ENCODE measurements around the gene CEP112.

The CEP112 gene

DNA sequence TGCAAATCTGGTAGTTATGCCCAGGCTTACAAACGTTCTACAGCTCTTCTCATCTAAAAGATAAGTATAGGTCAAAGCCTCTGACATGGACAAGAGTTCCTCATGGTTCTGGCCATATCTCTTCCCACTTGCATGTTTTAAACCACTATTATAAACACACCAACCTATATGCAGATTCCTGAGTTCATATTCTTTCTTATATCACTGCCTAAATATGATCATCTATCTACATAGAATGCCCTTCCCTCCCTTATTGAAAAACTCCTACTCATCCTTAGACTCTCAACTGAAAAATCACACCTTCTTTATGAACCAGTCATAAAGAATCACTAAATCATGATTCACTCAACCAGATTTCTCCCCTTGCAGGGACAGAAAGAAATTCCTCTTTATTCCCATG, 128.2 kb downstream of the CEP112 start:
- H3K27me3 ChIP-seq (ENCODE audit: control insufficient read depth, insufficient read depth, low read length): no peaks in the 10 kb centered on the region
- H3K36me3 ChIP-seq (ENCODE audit: control insufficient read depth, insufficient read depth, low read length): no peaks in the 10 kb centered on the region
- H3K9ac ChIP-seq (ENCODE audit: low read depth, low read length): no peak overlapping the region

DNA sequence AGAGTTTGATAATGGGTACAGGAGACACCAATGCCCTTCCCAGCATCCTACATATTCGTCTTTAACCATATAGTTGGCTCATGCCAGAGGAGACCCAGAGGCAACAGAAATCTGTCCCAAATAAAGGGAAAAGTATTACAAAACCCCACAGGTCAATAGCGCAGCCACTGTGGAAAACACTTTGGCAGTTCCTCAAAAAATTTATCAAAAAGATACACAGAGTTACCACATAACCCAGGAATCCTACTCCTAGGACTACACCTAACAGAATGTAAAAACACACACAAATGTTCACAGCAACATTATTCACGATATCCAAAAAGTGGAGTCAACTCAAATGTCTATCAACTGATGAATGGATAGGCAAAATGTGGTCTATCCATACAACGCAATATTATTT, 135.8 kb downstream of the CEP112 start:
- H3K36me3 ChIP-seq (ENCODE audit: control insufficient read depth, insufficient read depth, low read length): no peaks in the 10 kb centered on the region
- H3K4me1 ChIP-seq (ENCODE audit: control insufficient read depth, insufficient read depth, low read length): no peaks in the 10 kb centered on the region
- no peak overlapping the region for H3K9ac ChIP-seq (ENCODE audit: low read depth, low read length)

More for the DNA sequence above, 128.2 kb downstream of the CEP112 start:
- Histone ChIP-seq H3K4me1 (ENCODE audit: control insufficient read depth, insufficient read depth, low read length) (no peaks in the 10 kb centered on the region), H3K27ac (ENCODE audit: low read depth, low read length) (no peak overlapping the region), H3K9me3 (ENCODE audit: control insufficient read depth, insufficient read depth, low read length) (no peaks in the 10 kb centered on the region), H3K4me3 (ENCODE audit: low read depth, low read length) (no peak overlapping the region)

DNA sequence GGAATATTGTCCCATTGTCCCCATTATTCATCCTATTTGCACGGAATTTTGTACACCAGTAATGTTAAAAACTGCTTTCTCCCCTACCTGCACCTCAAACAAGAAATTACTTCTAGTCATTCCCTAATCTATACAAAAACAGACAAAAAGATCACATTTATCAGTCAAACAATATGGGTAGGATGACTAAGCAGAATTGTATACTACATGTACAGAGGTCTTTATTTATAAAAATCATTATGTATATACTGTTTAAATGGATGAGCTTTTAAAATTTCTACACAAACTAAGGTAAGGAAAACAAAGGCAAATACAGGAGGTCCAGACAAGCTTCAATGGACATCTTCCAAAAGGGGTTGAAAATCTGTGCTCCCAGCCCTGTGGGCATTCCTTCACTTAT, 137.7 kb downstream of the CEP112 start:
- no peak overlapping the region for H3K9ac ChIP-seq (ENCODE audit: low read depth, low read length)
- no peak overlapping the region for H3K4me3 ChIP-seq (ENCODE audit: low read depth, low read length)
- no peaks in the 10 kb centered on the region for H3K27me3 ChIP-seq (ENCODE audit: control insufficient read depth, insufficient read depth, low read length)
- no peaks in the 10 kb centered on the region for H3K36me3 ChIP-seq (ENCODE audit: control insufficient read depth, insufficient read depth, low read length)
- H3K27ac ChIP-seq (ENCODE audit: low read depth, low read length): no peak overlapping the region
- H3K4me1 ChIP-seq (ENCODE audit: control insufficient read depth, insufficient read depth, low read length): no peaks in the 10 kb centered on the region
- H3K9me3 ChIP-seq (ENCODE audit: control insufficient read depth, insufficient read depth, low read length): no peaks in the 10 kb centered on the region

More for the DNA sequence above, 135.8 kb downstream of the CEP112 start:
- Histone ChIP-seq H3K4me3 (ENCODE audit: low read depth, low read length) (no peak overlapping the region), H3K27ac (ENCODE audit: low read depth, low read length) (no peak overlapping the region), H3K27me3 (ENCODE audit: control insufficient read depth, insufficient read depth, low read length) (no peaks in the 10 kb centered on the region), H3K9me3 (ENCODE audit: control insufficient read depth, insufficient read depth, low read length) (no peaks in the 10 kb centered on the region)

DNA sequence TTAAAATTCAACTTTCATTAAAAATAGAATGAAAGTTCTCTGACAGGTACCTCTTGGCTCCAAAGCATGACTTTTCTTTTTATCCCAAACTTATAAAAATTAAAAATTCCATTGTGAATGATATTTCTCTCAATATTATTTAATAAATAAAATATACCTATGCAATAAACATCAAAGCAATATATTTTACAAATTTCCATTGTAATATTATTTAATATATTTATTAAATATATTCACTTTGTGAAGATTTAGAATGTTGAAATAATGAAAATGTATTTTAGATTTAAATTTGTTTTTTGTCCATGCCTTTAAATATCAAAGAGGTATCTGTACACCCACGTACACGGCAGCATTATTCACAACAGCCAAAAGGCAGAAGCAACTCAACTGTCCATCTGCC, 147.8 kb downstream of the CEP112 start:
- H3K4me3 ChIP-seq (ENCODE audit: low read depth, low read length): no peak overlapping the region
- H3K9me3 ChIP-seq (ENCODE audit: control insufficient read depth, insufficient read depth, low read length): no peaks in the 10 kb centered on the region
- no peak overlapping the region for H3K9ac ChIP-seq (ENCODE audit: low read depth, low read length)
- H3K36me3 ChIP-seq (ENCODE audit: control insufficient read depth, insufficient read depth, low read length): no peaks in the 10 kb centered on the region
- no peaks in the 10 kb centered on the region for H3K27me3 ChIP-seq (ENCODE audit: control insufficient read depth, insufficient read depth, low read length)
- H3K4me1 ChIP-seq (ENCODE audit: control insufficient read depth, insufficient read depth, low read length): no peaks in the 10 kb centered on the region
- no peak overlapping the region for H3K27ac ChIP-seq (ENCODE audit: low read depth, low read length)

DNA sequence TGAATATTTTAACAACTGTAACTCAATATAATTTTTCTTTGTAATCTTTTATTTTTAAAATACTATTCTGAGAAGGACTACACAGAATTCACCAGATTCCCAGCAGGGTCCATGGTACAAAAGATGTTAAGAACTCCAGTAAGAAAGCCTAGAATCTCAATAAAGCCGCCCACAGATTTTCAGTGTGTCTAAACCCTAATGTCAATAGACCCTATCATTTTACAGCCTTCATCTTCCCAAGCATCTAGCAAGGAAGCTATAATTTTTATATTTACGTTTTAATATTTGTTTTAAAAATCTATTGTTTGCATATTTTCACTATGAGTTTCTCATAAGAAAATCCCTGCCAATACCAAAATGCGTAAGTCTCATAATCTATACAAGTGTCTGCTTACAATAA, 148.5 kb downstream of the CEP112 start:
- Histone ChIP-seq H3K4me1 (ENCODE audit: control insufficient read depth, insufficient read depth, low read length) (no peaks in the 10 kb centered on the region), H3K36me3 (ENCODE audit: control insufficient read depth, insufficient read depth, low read length) (no peaks in the 10 kb centered on the region), H3K4me3 (ENCODE audit: low read depth, low read length) (no peak overlapping the region), H3K9me3 (ENCODE audit: control insufficient read depth, insufficient read depth, low read length) (no peaks in the 10 kb centered on the region), H3K9ac (ENCODE audit: low read depth, low read length) (no peak overlapping the region), H3K27me3 (ENCODE audit: control insufficient read depth, insufficient read depth, low read length) (no peaks in the 10 kb centered on the region), H3K27ac (ENCODE audit: low read depth, low read length) (no peak overlapping the region)

DNA sequence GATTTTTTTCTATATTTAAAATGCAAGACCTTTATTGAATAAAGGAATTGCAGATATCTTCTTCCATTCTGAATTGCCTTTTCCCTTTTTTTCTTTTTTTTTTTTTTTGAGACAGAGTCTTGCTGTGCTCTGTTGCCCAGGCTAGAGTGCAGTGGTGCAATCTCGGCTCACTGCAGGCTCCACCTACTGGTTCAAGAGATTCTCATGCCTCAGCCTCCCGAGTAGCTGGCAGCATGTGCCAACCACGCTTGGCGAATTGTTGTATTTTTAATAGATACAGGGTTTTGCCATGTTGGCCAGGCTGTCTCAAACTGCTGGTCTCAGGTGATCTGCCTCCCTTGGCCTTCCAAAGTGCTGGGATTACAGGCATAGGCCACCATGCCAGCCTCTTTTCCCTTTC, 151.5 kb downstream of the CEP112 start:
- H3K9ac ChIP-seq (ENCODE audit: low read depth, low read length): no peak overlapping the region
- H3K27ac ChIP-seq (ENCODE audit: low read depth, low read length): no peak overlapping the region
- no peaks in the 10 kb centered on the region for H3K9me3 ChIP-seq (ENCODE audit: control insufficient read depth, insufficient read depth, low read length)
- no peak overlapping the region for H3K4me3 ChIP-seq (ENCODE audit: low read depth, low read length)
- H3K36me3 ChIP-seq (ENCODE audit: control insufficient read depth, insufficient read depth, low read length): no peaks in the 10 kb centered on the region
- no peaks in the 10 kb centered on the region for H3K27me3 ChIP-seq (ENCODE audit: control insufficient read depth, insufficient read depth, low read length)
- H3K4me1 ChIP-seq (ENCODE audit: control insufficient read depth, insufficient read depth, low read length): no peaks in the 10 kb centered on the region

DNA sequence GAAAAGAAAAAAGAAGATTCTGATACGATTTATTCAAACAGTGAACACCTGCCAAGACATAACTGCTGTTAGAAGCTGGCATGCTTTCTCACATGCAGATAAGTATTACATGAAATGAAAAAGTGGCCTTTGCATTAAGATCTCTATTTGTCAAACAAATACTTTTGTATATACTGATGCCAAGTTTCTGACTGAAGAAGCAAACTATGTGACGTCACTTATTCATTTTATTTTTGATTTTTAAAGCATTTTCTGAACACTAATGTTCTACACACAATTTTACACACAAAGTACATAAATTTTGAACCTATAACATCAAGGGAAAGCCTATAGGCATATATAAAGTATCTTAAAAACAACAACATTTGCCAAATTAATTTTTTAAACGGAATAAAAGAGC, 153.8 kb downstream of the CEP112 start:
- no peak overlapping the region for H3K9ac ChIP-seq (ENCODE audit: low read depth, low read length)
- H3K4me1 ChIP-seq (ENCODE audit: control insufficient read depth, insufficient read depth, low read length): no peaks in the 10 kb centered on the region
- no peak overlapping the region for H3K27ac ChIP-seq (ENCODE audit: low read depth, low read length)
- H3K27me3 ChIP-seq (ENCODE audit: control insufficient read depth, insufficient read depth, low read length): no peaks in the 10 kb centered on the region
- no peaks in the 10 kb centered on the region for H3K9me3 ChIP-seq (ENCODE audit: control insufficient read depth, insufficient read depth, low read length)
- no peaks in the 10 kb centered on the region for H3K36me3 ChIP-seq (ENCODE audit: control insufficient read depth, insufficient read depth, low read length)
- no peak overlapping the region for H3K4me3 ChIP-seq (ENCODE audit: low read depth, low read length)

DNA sequence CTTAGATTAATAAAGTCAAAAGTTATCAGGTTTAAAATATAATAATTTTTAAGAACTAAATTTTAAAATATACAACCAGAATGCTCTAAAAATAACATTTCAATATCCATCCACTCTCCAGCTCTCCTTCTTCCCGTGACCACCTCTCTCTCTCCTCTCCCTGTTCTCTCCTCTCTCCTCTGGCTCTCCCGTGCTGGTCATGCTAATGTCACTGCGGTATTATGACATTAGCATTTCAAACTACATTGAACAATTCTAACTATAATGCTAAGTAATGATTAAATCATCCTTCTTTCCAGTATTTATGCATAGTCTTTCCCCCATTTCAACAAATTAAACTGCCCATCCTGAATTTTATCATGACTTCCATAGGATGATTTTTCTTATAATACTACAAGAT, 154.7 kb downstream of the CEP112 start:
- Histone ChIP-seq H3K9ac (ENCODE audit: low read depth, low read length) (no peak overlapping the region), H3K27ac (ENCODE audit: low read depth, low read length) (no peak overlapping the region), H3K27me3 (ENCODE audit: control insufficient read depth, insufficient read depth, low read length) (no peaks in the 10 kb centered on the region), H3K9me3 (ENCODE audit: control insufficient read depth, insufficient read depth, low read length) (no peaks in the 10 kb centered on the region), H3K4me3 (ENCODE audit: low read depth, low read length) (no peak overlapping the region), H3K4me1 (ENCODE audit: control insufficient read depth, insufficient read depth, low read length) (no peaks in the 10 kb centered on the region), H3K36me3 (ENCODE audit: control insufficient read depth, insufficient read depth, low read length) (no peaks in the 10 kb centered on the region)

DNA sequence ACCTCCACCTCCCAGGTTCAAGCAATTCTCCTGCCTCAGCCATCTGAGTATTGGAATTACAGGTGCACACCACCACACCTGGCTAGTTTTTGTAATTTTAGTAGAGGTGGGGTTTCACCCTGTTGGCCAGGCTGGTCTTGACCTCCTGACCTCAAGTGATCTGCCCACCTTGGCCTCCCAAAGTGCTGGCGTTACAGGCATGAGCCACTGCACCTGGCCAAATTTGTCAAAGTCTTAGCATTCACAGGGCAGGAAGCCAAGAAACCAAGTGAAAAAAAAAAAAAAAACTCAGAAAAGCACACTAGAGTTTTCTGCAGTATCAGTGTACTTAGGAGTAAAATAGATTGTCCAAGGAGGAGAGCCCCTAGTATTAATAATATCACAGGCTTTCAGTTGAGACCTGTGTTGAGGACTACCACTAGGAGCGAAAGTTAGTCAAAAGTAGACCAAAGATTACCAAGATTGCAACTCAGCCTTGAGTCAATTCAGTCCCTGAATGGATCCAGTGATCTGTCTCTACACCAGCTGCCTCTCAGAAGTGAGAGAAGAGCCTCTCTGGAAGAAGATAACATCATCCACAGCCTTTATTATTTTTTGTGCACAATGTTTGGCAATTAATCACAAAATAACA, 159.7 kb downstream of the CEP112 start:
- Histone ChIP-seq H3K36me3 (ENCODE audit: control insufficient read depth, insufficient read depth, low read length) (no peaks in the 10 kb centered on the region), H3K4me3 (ENCODE audit: low read depth, low read length) (no peak overlapping the region), H3K4me1 (ENCODE audit: control insufficient read depth, insufficient read depth, low read length) (no peaks in the 10 kb centered on the region), H3K9ac (ENCODE audit: low read depth, low read length) (no peak overlapping the region), H3K9me3 (ENCODE audit: control insufficient read depth, insufficient read depth, low read length) (no peaks in the 10 kb centered on the region), H3K27ac (ENCODE audit: low read depth, low read length) (no peak overlapping the region), H3K27me3 (ENCODE audit: control insufficient read depth, insufficient read depth, low read length) (no peaks in the 10 kb centered on the region)

DNA sequence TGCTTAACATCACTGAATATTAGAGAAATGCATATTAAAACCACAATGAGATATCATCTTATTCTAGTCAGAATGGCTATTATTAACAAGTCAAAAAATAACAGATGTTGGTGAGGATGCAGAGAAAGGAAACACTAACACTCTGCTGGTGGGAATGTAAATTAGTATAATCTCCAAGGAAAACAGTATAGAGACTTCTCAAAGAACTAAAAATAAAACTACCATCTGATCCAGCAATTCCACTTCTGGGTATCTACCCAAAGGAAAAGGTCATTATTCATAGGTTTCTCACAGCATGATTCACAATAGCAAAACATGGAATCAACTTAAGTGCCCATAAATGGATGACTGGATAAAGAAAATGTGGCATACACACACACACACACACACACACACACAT, 166.4 kb downstream of the CEP112 start:
- H3K4me3 ChIP-seq (ENCODE audit: low read depth, low read length): no peak overlapping the region
- H3K27ac ChIP-seq (ENCODE audit: low read depth, low read length): no peak overlapping the region
- no peaks in the 10 kb centered on the region for H3K4me1 ChIP-seq (ENCODE audit: control insufficient read depth, insufficient read depth, low read length)
- H3K9me3 ChIP-seq (ENCODE audit: control insufficient read depth, insufficient read depth, low read length): 0 out of 2 replicates have a peak, but pooled peaks cover 6% of the 10 kb centered on the region
- H3K27me3 ChIP-seq (ENCODE audit: control insufficient read depth, insufficient read depth, low read length): no peaks in the 10 kb centered on the region
- H3K36me3 ChIP-seq (ENCODE audit: control insufficient read depth, insufficient read depth, low read length): no peaks in the 10 kb centered on the region
- H3K9ac ChIP-seq (ENCODE audit: low read depth, low read length): no peak overlapping the region

DNA sequence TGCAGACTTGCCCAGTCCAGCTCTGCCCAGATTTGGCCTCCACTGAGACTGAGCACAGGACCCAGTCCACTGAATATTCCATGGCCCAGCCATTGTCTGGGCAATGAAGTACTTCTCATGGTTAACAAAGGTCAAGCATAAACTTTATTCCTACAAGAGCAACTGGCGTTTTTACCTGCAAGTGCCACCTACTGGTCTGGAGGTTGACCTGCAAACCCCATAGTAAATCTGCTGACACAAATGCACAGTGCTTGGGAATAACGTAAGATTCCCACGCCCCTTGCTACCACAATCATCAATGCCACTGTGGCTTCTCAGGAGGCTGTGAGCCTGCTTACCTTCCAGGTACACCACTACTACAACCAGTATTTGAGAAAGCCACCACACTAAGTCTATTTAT, 170.2 kb downstream of the CEP112 start:
- no peak overlapping the region for H3K4me3 ChIP-seq (ENCODE audit: low read depth, low read length)
- no peaks in the 10 kb centered on the region for H3K4me1 ChIP-seq (ENCODE audit: control insufficient read depth, insufficient read depth, low read length)
- H3K36me3 ChIP-seq (ENCODE audit: control insufficient read depth, insufficient read depth, low read length): no peaks in the 10 kb centered on the region
- H3K27me3 ChIP-seq (ENCODE audit: control insufficient read depth, insufficient read depth, low read length): no peaks in the 10 kb centered on the region
- H3K9me3 ChIP-seq (ENCODE audit: control insufficient read depth, insufficient read depth, low read length): 0 out of 2 replicates have a peak, but pooled peaks cover 6% of the 10 kb centered on the region
- no peak overlapping the region for H3K9ac ChIP-seq (ENCODE audit: low read depth, low read length)
- no peak overlapping the region for H3K27ac ChIP-seq (ENCODE audit: low read depth, low read length)

Data from HUES48 (cell line).